HG03135 (cell line): ENCODE data around the gene EGR1.
"Not testable (repeated sequence)": the region's sequence is repeated elsewhere in the genome, so short reads cannot be mapped to it uniquely, and the experiment has no call there.

Experiments used
- ATAC-seq: cut with Tn5 transposase; IDR thresholded peaks from one replicate; pipeline ENCODE4 v1.9.1; 2021; ENCODE audit warnings: mild to moderate bottlenecking, moderate library complexity; ENCODE audit not compliant: unreplicated experiment

Gene EGR1

DNA sequence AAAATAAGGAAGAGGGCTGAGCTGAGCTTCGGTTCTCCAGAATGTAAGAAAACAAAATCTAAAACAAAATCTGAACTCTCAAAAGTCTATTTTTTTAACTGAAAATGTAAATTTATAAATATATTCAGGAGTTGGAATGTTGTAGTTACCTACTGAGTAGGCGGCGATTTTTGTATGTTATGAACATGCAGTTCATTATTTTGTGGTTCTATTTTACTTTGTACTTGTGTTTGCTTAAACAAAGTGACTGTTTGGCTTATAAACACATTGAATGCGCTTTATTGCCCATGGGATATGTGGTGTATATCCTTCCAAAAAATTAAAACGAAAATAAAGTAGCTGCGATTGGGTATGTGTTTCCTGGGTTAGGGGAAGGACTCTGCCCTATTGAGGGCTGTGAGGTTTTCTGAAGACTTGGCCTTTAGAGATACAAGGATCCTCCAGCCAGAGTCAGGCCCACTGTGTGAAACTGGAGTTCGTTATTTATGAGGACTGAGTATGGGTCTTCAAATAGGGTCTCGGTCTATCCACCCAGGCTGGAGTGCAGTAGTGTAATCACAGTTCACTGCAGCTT lies 3.8 kb downstream of the EGR1 start:
- ATAC-seq: no peak

DNA sequence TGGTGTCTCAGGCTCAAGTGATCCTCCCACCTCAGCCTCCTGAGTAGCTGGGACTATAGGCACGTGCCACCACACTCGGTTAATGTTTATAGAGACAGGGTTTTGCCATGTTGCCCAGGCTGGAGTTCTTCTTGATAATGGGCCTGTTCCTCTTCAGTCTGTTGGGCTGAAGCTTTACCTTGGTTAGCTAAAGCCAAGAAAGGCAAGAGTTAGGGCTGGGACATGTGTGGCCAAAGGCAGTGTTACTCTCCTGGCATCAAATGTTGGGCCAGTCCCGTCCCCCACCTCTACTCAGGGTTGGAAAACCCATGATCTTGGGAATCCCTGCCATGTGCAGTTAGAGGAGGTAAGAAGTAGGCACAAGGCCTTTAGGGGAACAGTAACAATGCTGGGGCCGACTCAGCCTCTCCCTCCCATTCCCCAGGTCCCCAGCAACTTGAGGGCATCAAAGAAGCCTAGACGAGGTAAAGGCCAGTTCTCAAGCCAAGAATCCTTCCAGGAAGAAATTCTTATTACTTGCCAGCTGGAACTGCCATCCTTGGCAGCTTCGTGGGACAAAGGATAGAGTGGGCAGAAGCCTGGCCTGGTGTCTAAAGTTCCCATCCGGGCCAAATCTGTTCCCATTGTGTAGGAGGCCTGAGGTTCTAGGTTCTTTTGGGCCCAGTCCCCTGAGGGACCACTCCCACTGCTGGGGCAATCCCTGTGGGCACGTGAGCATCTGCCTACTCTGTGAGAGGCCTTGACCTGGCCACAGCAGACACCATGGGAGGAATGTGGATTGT lies 4.5 kb downstream of the EGR1 start:
- no peak for ATAC-seq

DNA sequence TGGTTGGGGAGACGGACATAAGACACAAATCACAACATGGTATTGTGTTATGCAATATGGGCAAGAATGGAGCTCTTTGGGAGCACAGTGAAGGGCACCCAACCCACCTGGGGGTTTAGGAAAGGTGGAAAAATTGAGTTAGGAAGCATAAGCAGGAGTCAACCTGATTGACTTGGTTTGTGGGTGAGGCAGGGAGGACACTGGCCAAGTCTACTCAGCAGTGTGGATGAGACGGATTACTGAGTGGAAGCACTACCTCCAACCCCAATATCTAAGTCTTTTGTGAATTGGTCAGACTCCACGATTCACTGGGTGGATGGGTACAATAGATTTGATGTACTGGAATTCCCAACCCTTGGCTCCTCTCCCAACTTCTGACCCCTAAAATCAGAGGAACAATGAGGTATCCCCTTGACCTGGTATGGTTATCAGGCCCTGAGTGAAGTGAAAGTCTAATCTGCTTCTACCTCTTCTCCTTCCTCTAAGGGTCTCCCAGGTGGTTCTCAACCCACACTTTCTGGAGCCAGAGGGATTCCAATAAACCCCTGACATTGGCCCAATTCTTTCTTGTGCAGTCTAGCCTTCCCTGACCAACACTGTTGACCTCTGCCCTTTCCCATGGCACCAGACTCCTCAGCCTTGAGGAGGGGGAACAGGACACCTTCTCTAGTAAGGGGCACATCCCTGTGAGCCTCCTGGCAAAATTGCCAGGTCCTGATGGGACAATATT lies 5.2 kb downstream of the EGR1 start:
- ATAC-seq: no peak

DNA sequence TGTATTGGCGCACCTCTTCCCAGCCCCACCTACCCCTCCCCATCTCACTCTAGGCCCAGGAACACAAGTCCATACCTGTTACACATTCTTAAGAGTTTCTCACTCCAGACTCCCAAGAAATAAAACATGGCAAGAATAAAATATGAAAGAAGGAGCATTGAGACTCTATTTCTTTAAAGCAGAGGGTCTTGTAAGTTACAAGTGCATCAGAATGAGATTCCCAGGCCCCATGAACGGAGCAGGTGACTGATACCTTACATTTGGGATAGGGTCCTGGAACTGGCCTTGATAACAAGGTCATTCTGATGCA lies 5.7 kb downstream of the EGR1 start:
- no peak for ATAC-seq

DNA sequence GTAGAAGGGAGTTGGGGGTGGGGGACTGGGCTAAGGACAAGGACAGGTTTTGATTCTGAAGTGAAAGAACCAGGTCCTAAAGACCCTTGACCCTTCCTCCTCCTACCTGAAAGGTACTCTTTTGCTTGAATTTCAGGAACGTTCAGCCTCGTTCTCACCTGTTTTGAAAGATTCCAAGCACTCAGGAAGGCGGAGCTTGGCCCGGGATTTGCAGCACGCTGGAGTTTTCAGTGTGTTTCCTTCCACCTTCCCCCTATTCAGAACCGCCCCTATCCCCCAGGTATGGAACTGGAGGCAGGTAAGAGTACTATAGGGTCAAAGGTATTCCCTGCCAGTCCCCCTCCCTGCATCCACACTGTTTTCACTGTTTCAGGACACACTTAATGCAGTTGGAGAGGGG lies 7.1 kb downstream of the EGR1 start:
- no peak for ATAC-seq

DNA sequence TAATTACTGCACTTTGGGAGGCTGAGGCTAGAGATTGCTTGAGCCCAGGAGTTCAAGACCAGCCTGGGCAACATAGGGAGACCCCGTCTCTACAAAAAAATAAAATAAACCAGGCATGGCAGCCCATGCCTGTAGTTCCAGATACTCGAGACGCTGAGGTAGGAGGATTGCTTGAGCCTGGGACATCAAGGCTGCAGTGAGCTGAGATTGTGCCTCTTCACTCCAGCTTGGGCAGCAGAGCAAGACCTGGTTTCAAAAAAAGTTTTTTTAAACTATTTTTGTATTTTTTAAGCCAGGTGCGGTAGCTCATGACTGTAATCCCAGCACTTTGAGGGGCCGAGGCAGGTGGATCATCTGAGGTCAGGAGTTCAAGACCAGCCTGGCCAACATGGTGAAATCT lies 7.9 kb downstream of the EGR1 start:
- ATAC-seq: not testable (repeated sequence)

DNA sequence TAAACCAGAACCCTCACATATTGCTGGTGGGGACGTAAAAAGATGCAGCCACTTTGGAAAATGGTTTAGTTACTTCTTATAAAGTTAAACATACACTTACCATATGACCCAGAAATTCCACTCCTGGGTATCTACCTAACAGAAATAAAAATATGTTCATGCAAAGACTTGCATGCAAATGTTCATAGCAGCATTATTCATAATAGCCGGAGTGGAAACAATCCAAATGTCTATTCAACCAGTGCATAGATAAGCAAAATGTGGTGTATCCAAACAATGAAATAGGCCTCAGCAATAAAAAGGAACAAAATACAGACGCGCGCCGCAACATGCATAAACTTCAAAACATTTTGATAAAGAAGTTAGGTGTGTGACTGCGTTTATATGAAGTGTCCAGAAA lies 11.6 kb downstream of the EGR1 start:
- no peak for ATAC-seq

DNA sequence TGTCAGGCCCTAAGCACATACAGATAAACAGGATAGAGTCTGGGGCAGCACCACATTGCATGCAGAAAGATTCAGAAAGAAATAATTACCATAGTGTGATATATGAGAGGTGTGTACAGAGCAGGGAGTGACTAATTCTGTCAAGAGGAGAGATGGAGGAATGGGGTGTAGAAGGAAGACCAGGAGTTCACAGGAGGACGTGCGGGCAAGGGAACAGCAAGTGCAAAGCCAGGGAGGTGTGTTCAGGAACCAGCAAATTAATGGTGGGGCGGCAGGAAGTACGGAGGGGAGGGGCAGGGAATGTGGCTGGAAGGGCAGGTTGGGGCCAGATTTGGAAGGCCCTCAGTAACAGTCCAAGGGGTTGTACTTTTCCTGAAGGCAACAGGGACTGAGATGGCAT lies 17.4 kb downstream of the EGR1 start:
- no peak for ATAC-seq

DNA sequence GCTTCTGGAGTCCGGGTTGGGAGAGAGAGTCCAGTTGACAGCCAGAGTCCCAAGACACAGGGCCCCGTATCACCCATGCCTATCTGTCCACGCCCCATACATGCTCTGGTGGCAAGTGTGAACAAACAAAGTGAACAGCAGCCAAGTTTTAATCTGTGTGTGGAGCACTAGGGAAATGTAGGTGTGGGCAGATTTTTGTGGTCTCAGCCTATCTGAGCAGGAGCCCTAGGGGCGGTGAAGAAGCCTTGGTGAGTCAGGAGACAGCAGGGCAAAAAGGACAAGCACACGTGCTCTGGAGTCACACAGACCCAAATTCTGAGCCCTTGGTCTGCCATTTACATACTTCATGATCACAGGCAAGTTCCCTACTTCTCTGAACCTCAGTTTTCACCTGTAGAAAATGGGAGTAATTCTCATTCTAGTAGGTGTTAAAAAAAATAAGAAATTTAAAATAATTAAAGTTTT lies 23.2 kb downstream of the EGR1 start:
- no peak for ATAC-seq

DNA sequence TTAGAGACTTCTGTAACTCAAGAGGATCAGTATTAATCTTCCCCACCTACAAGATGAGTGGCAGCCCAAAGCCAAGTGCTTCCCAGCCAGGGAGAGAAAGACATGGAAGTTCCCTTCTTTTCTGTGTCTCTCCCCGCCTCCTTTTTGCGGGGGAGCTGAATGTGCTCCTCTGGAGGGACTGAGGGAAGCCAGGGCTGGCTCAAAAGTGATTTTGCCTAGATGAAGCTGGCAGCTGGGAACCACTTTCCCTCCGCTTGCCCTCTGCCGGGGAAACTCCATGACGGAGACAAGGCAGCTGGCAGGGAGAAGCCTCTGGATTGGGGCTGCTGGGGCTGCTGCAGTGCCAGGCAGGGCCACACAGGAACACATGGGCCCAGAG lies 24.4 kb downstream of the EGR1 start:
- no peak for ATAC-seq

DNA sequence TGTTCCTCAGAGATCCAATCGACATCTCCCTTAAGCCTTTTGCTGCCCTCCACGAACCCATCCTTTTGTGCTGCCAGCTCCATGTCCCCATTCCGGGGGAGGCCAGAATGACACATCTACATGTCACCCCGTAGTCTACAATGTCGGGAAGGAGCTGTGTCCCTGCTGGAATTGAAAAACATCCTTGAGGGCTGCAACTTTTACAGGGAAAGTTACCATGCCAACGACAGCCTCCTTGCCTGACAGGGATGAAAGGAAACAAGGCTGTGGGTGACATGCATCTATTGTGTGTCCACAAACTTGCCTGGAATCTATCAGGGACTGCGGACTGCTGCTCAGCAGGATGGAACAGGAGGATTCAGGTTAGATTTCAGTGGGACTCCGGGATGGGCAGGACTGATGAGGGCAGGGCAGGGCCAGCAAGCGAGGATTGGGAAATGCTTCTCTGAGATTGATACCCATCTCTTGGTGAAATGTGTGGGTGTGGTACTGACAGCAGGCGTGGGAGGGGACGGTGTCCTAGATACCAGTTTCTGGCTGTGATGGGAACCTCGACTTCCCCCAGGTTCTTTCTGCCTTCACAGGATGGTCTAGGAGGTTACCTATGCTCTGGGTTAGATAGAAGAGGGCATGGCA lies 25.5 kb downstream of the EGR1 start:
- ATAC-seq: no peak

DNA sequence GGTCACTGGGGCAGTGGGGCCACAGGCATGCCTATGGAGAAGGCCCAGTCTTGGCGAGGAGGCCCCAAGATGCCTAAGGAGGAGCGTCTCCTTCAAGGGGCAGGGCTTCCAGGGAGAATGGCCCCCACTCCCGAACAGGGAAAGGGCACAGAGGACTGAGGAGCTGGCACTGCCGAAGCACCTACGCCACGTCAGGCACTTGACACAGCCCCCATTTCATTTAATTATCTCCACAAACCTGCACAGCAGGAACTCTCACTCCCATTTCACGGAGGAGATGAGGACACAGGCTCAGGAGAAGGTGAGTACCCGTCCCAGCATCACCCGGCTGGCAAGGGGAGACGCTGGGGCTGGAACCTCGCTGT lies 26.0 kb downstream of the EGR1 start:
- ATAC-seq: no peak

DNA sequence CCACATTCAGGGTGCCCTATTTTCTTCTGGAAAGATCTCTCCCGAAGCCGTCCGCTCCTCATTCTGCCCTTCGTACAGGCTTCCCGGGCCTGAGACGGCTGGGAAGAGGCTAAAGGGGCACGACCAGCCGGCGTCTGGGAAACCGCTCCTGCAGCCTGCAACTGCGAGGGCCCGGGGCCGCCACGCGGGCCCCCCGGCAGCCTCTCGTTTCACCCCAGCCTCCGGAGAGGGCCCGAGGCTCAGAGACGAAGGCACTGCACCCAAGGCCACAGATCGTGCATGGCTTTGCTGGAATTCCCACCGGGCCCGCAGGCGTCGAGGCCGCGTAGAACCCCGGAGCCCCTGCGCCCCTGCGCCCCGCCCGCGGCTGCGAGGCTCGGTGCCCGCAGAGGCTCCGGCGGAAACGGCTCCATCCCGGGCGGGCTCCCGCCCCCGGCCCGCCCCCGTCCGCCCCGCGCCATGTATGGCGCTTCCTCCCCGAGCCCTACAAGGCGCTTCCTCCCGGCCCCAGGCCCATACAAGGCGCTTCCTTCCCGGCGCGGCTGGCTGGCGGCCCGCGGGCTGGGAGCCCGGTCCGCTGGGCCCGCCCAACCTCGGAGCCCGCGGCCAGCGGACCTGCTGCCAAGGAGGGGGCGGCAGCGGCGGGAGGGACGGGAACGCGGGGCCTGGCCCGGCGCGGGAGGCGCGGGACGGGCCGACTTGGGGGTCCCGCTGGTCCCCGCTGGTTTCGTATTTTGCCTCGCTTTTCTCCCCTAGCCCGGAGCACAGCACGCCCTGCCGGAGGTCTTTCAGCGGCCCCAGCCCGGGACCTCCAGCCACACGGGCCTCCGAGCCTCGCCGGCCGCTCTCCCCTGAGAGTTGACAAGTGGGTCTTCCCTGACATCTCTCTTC lies 26.6 kb downstream of the EGR1 start:
- peak; percentile 99 for ATAC-seq

DNA sequence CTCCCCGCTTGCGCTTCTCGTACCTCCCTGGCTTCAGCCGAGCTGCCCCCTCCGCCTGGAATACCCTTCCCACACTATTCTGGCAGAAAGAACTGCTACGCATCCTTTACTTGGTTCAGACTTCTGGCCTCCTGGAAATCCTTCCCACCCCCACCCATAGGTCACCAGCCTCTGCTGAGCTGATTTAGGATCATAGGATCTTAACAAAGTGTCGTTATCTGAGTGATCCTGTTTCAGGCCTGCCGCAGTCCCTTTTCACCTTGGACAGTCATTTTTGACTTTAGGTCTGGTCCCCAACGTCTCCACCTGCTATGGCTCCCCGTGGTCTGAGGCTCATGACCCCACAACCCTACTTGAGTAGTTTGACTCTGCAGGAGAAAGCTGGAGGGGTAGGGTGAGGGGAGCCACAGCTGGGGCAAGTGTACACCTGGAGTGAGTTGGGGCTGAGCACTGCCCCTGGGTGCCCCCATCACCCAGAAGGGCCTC lies 27.3 kb downstream of the EGR1 start:
- ATAC-seq: no peak

DNA sequence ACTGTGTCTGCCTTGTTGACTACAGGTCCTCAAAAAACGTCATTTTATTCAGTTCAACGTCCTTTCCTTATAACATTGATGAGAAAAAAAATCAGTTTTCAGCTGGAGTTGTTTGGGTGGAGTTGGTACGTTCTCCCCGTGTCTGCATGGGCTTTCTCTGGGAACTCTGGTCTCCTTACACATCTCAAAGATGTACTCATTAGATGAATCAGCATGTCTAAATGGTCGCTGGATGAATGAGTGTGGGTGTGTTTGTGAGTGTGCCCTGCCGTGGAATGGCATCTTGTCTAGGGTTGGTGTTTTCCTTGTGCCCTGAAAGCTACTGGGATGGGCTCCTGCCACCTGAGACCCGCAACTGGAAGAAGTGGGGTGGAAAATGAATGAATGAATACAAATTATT lies 30.1 kb downstream of the EGR1 start:
- no peak for ATAC-seq

DNA sequence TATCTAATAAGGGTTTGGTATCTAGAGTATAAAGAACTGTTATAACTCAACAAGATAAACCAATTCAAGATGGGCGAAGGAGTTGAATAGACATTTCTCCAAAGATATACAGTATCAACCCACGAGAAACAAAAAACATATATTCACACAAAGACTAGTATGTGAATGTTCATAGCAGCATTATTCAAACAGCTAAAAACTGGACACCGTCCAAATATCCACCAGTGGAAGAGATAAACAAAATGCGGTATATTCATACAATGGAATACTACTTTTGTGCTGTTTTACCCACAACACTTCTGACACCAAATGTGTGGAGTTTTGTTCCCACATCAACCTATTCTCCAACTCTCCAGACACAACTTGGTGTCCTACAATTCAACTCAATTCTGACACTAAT lies 33.1 kb downstream of the EGR1 start:
- no peak for ATAC-seq

DNA sequence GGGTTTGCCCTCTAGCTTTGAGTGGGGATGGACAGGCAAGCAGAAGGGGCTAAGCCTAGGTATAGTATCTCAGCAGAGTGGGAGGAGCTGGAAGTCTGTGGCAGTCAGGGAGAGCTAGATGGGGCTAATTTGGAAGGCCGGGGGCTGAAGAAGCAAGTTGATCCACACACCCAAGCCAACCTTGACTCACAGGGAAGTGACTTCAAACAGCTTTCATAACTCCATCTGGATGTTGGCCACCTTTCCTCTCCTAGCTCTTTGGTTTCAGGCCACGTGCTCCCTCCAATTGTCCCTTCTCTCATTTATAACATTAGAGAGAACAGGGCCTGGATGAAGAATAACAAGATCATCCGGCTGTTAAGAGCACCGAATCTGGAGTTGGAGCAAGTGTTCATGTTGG lies 36.8 kb downstream of the EGR1 start:
- ATAC-seq: no peak

DNA sequence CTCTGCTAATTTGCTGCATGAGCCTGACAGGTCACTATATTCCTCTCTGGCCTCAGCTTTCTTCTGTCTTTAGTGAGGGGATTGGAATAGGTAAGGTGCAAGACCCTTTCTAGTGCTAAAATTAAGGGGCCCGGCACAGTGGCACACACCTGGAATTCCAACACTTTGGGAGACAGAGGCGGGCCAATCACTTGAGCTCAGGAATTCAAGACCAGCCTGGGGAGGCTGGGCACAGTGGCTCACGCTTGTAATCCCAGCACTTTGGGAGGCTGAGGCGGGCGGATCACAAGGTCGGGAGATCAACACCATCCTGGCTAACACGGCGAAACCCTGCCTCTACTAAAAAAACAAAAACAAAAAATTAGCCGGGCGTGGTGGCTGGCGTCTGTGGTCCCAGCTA lies 37.2 kb downstream of the EGR1 start:
- ATAC-seq: no peak

DNA sequence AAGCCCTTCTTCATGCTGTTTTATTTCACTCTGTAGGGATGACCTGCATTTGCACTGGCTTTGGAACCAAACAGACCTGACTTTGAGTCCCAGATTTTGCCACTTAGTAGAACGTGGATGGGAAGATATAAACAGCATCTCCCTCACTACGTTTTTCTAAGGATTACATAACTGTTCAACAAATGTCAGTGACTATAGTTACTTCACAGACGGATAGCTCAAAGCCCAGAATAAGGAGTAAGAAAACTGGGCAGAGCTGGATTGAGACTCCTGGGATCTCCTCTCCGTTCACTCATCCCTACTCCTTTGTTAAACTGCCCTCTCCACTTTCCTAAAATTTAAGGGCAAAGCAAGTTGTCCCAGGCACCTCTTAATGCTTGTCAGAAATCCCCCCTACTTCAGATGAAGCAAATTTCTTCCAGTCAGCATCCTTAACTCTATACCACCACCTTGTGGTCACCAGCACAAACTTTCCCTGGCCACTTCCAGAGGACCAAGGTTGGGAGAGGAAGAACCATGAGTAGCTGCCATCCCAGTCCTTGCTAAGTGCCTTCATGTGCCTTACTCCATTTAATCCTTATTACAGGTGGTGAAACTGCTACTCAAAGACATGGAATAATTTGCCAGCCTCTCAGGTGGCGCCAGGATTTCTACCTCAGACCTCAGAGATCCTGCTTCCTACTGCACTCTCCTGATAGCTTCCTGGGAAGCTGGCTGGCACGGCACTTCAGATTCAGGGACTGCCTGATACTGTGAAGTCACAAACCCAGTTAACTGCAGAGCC lies 38.4 kb downstream of the EGR1 start:
- no peak for ATAC-seq

DNA sequence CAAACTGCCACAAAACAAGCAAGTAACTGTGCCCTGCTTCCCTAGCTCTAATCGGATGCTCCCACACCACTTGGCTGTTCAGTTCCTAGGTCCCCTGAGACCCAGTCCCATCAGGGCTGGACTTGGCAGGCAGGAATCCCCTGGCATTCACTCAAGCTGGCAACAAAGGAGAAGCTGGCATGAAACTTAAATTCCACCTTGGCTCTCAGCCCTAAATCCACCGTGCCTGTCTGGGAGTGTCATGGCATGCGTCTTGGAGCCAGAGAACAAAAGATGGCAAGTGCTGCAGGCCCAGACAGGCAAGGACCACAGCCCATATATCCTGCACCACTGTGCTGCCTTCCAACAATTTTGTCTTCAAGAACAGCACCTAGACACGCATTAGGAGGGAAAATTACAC lies 39.5 kb downstream of the EGR1 start:
- no peak for ATAC-seq
